Coronary artery (tissue), 2 donors: ENCODE measurements around the gene PTCHD4.

ENCODE experiments used
- DNase-seq: peaks from one replicate; pipeline ENCODE4 v3.0.0-alpha.2; 2017; ENCODE audit warnings: low spot score
- H3K27ac ChIP-seq, 2 donors: fragments of 200-600 bp; sonication (generic); one replicate each; pipeline ENCODE4 v1.5.1; 2016 to 2019
- H3K4me3 ChIP-seq: fragments of 200-600 bp; sonication (generic); 2 replicates; pipeline ENCODE4 v1.5.1; 2016; ENCODE audit warnings: mild to moderate bottlenecking, moderate library complexity
- TF ChIP-seq, protein P1 (sequence below): fragments of 200-600 bp; sonication (generic); IDR thresholded peaks from one replicate; pipeline ENCODE4 v1.5.1; 2019; ENCODE audit warnings: antibody characterized with exemption

Gene PTCHD4

DNA sequence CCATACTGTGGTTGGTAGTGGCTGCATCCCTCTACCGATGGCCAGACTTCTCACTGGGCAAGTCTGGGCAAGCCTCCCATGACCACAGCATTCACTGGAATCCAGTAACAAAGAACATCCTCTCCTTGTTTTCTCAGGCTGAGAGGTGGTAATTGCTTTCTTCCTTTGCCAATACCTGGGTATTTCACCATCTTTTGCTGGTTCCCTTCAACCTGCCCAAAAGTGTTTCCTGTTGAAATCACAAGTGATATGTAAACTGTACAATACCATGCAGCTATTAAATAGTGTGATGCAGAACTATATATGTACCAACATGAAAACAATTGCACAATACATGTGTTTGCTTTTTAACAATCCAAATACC is at the start of gene PTCHD4:
PTCHD4 (minus strand) TSS at position 55 of the 364 bp plus-strand sequence. CDS start 42,240 bp downstream, outside the sequence.
- Histone ChIP-seq H3K4me3 (peak within 1 kb of the TSS; percentile 21), H3K27ac (no peak within 1 kb of the TSS)
- TF ChIP-seq, protein P1, sequence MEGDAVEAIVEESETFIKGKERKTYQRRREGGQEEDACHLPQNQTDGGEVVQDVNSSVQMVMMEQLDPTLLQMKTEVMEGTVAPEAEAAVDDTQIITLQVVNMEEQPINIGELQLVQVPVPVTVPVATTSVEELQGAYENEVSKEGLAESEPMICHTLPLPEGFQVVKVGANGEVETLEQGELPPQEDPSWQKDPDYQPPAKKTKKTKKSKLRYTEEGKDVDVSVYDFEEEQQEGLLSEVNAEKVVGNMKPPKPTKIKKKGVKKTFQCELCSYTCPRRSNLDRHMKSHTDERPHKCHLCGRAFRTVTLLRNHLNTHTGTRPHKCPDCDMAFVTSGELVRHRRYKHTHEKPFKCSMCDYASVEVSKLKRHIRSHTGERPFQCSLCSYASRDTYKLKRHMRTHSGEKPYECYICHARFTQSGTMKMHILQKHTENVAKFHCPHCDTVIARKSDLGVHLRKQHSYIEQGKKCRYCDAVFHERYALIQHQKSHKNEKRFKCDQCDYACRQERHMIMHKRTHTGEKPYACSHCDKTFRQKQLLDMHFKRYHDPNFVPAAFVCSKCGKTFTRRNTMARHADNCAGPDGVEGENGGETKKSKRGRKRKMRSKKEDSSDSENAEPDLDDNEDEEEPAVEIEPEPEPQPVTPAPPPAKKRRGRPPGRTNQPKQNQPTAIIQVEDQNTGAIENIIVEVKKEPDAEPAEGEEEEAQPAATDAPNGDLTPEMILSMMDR = no peak
- no peak for DNase-seq

DNA sequence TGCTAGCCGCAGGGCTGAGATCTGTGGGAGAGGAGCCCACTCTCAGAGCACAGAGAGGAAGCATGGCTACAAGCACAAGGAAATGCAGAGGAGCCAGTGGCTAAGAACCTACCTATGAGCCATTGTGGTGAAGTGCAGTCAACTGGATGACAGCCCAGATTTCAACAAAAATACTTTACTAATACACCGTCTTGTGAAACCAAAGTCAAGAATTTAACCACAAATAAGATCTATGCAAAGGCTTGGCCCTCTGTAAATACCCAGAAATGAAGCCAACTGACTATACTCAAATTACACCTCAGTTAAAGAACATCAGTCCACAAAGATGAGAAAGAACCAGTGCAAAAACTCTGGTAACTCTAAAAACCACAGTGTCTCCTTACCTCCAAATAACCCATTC is 40.1 kb upstream of the PTCHD4 start:
- H3K27ac ChIP-seq = no peak overlapping the region
- DNase-seq = no peak
- H3K4me3 ChIP-seq = no peak overlapping the region
- TF ChIP-seq, protein P1 = no peak

- Histone ChIP-seq H3K27ac (no peak overlapping the region), H3K4me3 (no peak overlapping the region)
- DNase-seq = no peak
- TF ChIP-seq, protein P1 = no peak
Measured at GRCh38 chr6:48150701-48151100, 39.7 kb upstream of the PTCHD4 start.

DNA sequence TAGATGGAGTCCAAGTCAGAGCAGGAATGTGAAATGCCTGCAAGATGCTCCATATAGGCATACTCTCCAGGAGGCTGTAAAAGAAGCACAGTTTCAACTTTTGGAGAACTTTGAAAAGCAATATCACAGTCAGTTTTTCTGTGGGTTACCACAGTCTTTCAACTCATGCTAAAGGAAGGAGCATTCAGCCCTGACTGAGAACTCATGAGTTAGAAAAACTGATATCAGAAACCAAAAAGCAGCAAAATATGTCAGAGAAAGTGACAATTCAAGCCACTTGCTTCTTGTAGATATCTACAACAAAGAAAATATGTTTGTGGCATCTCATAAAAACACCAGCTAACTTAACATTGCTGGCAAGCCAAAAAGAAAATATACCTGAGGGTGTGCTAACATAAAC is 36.1 kb upstream of the PTCHD4 start:
- no peak for DNase-seq
- TF ChIP-seq, protein P1 = no peak
- Histone ChIP-seq H3K4me3 (no peak overlapping the region), H3K27ac (no peak overlapping the region)

GRCh38 chr6:48144021-48144420 is 33.0 kb upstream of the PTCHD4 start:
- Histone ChIP-seq H3K4me3 (no peak overlapping the region), H3K27ac (no peak overlapping the region)
- DNase-seq = no peak
- TF ChIP-seq, protein P1 = no peak

- Histone ChIP-seq H3K27ac (no peak overlapping the region), H3K4me3 (no peak overlapping the region)
- TF ChIP-seq, protein P1 = no peak
- no peak for DNase-seq
Measured at GRCh38 chr6:48141975-48142374, 31.0 kb upstream of the PTCHD4 start.

DNA sequence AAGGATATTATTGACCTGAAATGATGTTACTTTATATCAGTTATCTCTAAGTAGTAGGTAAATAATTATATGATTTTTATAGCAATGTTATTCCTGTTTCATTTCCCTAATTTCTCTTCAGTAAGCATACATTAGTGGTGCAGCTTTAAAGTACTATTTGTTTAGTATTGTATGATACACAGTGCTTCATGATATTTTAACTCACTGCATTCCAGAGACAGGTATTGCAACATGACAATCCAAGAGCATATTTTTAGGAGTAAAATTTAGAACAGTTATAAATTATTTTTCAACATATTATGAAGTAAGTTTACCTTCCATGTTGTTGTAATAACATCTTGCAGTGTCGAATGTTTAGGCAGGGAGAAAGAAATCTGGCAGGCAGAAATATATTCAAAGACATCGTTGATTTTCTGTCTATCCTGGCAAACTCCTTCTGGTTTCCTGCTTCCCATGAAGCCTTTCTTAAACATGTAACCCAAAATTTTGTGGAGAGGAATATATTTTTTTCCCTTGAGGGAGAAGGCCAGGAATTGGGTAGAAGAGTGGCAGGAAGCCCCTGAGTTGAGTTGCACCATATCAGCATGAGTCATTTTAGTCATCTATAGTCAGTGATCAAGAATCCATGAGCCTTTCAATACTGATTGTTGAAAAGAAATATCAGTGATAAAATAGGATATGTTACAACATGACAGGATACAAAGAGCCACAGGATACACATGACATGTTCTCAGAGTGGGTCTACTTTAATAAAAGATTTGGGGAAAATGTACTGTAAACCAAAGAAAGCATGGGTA is 29.0 kb upstream of the PTCHD4 start:
- Histone ChIP-seq H3K4me3 (no peak overlapping the region), H3K27ac (no peak overlapping the region)
- DNase-seq = no peak
- TF ChIP-seq, protein P1 = no peak
